GM18873 (cell line): ENCODE results near the gene REXO4.
"Not testable (repeated sequence)": the region's sequence is repeated elsewhere in the genome, so short reads cannot be mapped to it uniquely, and the experiment has no call there.

ENCODE experiments used
- ATAC-seq: cut with Tn5 transposase; IDR thresholded peaks from one replicate; pipeline ENCODE4 v1.9.1; 2021; ENCODE audit warnings: mild to moderate bottlenecking, moderate library complexity, moderate number of reproducible peaks; ENCODE audit not compliant: unreplicated experiment, low FRiP score

REXO4 gene

DNA sequence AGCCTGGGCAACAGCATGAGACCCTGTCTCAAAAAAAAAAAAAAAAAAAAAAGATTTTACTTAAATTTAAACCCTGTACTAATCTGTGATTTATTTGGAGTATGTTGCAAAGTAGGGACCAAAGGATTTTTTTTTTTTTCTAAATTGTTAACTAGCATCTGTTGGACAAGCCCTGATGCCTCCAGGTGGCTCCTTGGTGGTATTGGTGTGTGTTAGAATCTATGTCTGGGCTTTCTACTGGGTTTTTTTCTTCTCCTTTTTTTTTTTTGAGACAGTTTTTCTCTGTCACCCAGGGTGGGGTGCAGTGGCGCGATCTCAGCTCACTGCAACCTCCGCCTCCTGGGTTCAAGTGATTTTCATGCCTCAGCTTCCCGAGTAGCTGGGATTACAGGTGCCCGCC, 34.1 kb upstream of the REXO4 start:
- not testable (repeated sequence) for ATAC-seq

GRCh38 chr9:133449760-133450159, 31.9 kb upstream of the REXO4 start:
- no peak for ATAC-seq

GRCh38 chr9:133448487-133448972, 30.7 kb upstream of the REXO4 start:
- no peak for ATAC-seq

DNA sequence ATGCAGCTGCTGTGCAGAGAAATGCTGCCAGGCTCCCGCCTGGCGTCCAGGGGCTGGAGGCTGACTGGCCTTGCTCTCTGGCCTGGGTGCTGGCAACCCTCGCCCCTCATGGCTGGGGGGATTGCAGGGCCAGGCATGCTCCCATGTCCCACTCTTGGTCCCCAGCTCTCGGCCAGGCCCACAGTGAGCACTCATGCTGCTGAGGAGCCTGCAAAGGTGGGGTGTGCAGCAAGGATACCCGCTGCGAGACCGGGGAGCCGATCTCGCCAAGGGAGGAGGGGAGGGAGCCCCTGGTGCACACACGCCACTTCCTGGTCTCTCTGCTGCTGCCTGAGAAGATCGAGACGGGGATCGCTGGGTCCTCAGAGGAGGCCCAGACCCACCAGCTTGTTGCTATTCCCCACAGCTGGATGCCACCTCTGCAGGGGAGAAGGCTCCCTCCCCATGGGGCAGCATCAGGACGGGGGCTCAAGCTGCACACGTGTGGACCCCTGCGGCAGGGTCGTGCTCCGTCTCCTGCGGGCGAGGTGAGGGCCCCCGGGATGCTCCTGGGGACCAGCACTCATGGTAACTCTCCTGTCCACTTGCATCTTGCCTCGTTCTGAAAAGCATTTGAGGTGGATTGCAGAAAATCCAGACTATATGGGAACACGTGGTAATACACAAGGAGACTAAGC, 27.6 kb upstream of the REXO4 start:
- ATAC-seq: no peak

DNA sequence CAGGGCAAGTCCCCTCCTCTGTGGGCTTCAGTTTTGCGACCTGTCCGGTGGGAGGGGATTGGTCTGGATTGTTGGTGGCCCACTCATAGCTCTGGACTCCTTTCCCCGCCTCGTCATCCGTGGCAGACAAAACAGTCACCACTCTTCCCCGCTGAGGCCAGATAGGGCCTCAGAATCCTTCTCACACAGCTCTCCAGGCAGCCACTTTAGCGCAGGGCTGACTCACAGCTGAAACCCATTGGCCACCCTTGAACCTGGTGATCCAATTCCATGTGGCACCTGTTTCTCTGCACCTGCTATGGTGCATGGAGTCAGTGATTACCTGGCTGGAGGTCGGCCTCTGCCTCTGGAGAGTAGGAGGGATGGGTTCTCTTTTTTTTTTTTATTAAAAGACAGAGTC, 26.2 kb upstream of the REXO4 start:
- no peak for ATAC-seq

- no peak for ATAC-seq
These were observed 25.4 kb upstream of the REXO4 start for GRCh38 chr9:133443248-133443647.

GRCh38 chr9:133441571-133441970, 23.8 kb upstream of the REXO4 start:
- no peak for ATAC-seq

DNA sequence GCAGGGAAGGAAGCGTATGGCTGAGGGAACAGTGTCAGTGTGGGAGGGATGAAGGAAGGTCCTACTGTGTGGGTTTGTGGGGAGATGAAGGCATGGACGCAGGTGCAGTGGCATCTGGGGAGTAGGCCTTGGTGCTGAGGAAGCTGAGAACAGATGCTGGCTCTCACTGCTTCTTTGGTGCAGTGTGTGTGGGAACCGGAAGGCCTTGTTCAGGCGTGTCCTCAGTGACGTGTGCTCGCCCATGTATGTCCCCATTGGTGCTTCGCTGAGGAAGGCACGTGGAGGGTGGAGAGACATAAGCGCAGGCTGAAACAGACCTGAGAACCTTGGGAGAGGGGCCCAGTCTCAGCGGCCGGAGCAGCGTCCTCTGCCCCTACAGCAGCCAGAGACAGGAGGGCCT, 23.1 kb upstream of the REXO4 start:
- ATAC-seq: no peak

- ATAC-seq: no peak
These were observed 21.5 kb upstream of the REXO4 start for GRCh38 chr9:133439337-133439736.

- no peak for ATAC-seq
These were observed 20.1 kb upstream of the REXO4 start for GRCh38 chr9:133437753-133438531.

DNA sequence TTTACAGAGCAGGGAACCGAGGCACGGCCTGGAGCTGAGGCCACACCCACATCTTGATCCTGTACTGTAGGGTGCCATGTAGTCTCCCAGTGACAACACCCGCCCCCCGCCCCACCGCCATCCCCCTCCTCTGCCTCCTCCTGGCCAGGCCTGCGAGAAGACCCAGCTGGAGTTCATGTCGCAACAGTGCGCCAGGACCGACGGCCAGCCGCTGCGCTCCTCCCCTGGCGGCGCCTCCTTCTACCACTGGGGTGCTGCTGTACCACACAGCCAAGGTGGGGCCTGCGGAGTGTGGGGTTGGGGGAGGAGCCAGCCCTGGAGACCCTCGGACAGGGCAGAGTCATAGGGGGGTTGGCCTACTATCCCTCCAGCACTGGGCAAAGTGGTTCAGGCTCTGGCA, 18.9 kb upstream of the REXO4 start:
- no peak for ATAC-seq

DNA sequence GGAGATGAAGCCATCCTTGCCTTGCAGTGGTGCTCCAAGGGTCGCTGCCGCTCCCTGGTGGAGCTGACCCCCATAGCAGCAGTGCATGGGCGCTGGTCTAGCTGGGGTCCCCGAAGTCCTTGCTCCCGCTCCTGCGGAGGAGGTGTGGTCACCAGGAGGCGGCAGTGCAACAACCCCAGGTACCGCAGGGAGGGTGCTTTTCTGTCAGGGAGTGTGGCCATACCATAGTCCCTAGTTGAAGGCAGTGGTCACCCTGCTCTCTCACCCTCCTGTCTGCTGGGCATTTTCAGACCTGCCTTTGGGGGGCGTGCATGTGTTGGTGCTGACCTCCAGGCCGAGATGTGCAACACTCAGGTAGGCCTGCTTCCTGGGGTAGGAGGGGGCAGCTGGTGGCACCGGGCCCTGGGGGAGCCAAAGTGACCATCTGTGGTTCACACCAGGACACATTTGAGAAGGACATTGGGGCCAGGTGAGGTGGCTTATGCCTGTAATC, 15.6 kb upstream of the REXO4 start:
- no peak for ATAC-seq

DNA sequence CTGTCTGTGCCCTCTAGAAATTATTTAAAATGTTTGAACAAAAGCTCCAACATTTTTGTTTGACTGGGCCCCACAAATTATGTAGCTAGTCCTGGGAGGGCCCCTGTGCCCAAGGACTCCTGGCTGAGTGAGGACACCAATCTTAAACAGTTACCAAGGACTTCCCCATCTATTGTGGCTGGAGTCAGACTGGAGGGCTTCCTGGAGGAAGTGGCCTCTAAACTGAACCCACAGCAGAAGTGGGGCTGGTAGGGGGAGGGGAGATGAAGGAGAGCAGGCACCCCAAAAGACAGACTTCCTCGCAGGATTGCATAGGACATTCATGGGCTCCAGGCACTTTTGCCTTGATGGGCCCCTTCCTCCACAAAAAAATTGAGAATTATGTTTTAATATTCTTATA, 12.4 kb upstream of the REXO4 start:
- no peak for ATAC-seq

- ATAC-seq: no peak
These were observed 11.9 kb upstream of the REXO4 start for GRCh38 chr9:133429641-133430161.

DNA sequence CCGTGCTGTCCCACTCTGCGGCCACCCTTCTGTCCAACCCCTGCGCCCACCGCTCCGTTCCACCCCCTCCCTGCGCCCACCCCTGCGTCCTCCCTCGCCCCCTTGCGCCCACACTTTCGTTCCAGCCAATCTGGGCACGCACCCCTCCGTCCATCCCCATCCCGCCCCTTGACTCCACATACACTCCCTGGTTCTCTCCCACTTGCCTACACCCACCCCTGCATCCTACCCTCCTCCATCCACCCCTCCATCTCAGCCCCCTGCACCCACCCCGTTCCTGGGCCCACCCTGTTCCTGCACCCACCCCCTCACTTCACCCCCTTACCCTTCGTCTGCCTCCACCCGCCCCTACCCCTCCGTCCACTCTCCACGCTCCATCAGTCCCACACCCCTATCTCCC, 11.4 kb upstream of the REXO4 start:
- no peak for ATAC-seq

DNA sequence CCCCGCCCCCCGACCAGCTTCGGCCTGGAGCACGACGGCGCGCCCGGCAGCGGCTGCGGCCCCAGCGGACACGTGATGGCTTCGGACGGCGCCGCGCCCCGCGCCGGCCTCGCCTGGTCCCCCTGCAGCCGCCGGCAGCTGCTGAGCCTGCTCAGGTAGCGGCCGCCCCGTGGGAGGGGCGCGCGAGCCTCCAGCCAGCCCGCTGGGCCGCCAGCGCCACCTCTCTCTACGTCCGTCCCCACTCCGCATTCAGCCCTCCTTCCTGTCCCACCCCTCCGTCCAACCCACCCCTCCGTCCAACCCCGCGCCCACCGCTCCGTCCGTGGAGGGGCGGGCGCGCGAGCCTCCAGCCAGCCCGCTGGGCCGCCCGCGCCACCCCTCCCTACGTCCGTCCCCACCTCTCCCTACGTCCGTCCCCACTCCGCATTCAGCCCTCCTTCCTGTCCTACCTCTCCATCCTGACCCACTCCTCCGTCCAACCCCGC, 10.8 kb upstream of the REXO4 start:
- ATAC-seq: no peak

- no peak for ATAC-seq
These were observed 10.0 kb upstream of the REXO4 start for GRCh38 chr9:133427658-133428348.

GRCh38 chr9:133426011-133426410, 8.2 kb upstream of the REXO4 start:
- no peak for ATAC-seq

GRCh38 chr9:133425049-133425632, 7.3 kb upstream of the REXO4 start:
- no peak for ATAC-seq

GRCh38 chr9:133424187-133424586, 6.4 kb upstream of the REXO4 start:
- ATAC-seq: no peak
